GM04504 (cell line): ENCODE measurements around the gene CATSPER4.

ENCODE experiments used
- DNase-seq: peaks from one replicate; pipeline ENCODE4 v3.0.0-alpha.2; 2012; ENCODE audit warnings: low read depth

Gene CATSPER4

DNA sequence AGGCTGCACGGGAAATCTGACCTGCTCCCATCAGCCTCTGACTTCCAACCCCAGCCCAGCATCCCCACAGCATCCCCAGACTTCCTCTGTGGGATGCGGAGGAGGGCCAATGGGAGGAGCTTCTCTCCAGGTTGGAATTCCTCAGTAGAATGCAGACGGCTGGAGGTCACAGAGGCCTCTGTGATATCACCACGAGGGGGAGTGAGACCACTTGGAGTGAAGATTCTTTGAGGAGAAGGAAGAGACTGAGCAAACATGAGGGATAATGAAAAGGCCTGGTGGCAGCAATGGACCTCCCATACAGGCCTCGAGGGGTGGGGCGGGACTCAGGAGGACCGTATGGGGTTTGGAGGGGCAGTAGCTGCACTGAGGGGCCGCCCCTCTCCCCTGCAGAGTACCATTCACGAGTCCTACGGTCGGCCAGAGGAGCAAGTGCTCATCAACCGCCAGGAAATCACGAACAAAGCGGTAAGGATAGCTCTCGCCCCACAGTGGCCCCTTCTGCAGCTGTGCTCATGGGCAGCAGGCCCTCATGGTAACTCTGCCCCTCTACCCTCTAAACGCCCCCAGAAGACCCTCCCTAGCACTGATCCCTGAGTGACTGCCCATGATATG is at the start of gene CATSPER4:
Gene CATSPER4 (plus strand): TSS at position 230 of the 615 bp plus-strand sequence. CDS start 26 bp downstream, at position 256.
- no peak for DNase-seq

DNA sequence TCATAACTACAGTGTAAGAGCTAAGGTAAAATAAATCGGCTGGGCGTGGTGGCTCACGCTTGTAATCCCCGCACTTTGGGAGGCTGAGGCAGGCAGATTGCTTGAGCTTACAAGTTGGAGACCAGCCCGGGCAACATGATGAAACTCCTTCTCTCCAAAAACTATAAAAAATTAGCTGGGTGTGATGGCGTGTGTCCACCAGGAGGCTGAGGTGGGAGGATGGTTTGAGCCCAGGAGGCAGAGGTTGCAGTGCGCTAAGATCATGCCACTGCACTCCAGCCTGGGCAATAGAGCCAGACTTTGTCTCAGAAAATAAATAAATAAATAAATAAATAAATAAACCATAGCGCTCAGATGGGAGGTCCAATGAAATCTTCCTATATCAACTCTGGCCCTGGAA is 48.2 kb upstream of the CATSPER4 start:
- no peak for DNase-seq

DNA sequence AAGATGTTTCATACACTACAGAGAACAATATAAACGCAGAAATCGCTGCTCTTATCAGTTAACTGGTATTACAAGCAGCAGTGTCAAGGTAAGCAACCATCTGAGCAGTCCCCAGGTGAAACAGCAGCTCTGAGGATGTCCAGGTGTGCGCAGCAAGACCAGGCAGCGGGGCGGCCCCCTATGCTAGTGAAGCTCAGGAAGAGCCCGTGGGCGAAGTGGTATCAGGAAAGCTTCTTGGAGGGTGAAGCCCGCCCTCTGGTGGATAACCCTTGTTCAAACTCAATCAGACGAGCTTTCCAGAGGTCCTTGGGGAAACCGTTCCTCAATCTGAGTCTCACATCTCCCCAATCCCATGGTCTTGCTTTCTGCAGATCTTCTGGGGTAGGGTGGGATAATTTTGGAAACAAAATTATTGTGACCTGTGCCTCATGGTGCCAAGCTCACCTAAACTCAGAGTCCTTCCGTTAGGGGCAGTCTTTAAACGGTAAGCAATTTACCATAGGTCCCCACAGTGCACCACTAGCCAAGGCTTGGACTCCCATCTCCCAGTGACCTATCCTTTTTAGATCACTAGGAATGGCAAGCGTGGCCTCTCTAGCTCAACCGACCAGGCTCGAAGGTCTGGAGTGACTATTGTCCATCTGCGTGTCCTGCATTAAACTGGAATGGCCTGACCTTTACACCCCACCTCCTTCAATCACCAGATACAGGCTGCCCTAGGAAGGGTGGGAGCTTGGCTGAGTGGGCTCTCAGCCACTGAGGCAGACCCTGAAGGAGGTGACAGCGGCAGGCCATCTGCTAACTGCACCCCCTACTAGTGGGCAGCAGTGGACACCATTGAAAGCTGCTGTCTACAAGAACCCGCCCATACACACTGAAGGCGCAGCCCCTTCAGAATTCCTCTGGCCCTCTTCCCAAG is 45.1 kb upstream of the CATSPER4 start:
- DNase-seq = peak; percentile 54

DNA sequence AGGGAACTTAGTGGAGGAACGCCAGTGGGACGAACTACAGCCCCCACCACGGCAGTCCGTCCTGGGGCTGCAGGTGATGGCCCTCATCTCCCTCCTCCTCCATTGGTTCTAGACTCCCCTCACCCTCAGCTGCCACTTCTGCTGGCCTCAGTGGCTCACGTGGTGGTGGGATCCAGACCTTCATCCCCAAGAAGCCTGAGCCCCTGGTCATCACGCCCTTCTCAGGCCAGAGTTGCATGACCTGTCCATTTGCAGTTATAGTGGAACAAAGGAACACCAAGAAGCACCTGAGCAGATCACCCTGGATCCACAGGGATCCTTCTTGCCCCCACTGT is 44.5 kb upstream of the CATSPER4 start:
- no peak for DNase-seq

DNA sequence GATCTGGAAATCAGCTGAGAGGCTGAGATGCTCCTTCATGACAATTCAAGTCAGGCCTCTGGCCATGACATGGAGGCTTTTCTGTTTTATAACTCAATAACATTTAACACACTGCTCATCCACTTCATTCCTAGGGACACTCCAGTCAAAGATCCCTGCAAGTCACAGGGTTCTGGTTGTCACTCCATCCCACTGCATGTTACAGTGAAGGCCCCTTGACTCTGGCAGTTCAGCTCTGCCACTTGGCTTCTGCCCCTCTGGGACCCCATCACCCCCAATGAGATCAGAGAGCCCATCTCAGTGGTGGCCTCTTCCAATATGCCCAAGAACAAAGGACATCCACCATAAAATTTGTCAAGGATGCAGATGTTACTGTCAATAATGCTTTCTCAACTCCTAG is 41.5 kb upstream of the CATSPER4 start:
- no peak for DNase-seq

DNA sequence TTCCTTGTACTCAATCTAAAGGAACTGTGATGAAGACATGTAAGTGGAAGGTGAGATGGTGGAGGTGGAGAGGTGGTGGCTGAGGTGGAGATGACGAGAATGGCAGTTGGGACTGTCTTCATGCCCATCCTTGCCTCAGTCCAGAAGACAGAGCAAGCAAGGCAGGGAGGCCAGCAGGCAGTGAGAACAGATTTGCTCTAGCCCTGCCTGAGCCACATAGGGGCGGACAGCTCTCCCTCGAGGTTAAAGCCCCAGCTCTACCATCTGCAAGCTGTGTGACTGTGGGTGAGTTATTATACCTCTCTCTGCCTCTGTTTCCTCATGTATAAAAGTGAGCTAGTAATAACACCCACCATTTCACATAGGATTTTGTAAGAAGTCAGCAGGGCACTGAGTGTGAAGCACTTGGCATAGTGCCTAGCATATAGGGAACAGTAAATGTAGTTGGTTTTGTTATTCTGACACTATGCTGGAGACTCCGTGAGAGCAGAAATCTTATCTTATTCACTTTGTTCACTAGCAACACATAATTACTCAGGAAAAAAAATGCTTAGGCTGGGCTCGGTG is 36.4 kb upstream of the CATSPER4 start:
- no peak for DNase-seq

DNA sequence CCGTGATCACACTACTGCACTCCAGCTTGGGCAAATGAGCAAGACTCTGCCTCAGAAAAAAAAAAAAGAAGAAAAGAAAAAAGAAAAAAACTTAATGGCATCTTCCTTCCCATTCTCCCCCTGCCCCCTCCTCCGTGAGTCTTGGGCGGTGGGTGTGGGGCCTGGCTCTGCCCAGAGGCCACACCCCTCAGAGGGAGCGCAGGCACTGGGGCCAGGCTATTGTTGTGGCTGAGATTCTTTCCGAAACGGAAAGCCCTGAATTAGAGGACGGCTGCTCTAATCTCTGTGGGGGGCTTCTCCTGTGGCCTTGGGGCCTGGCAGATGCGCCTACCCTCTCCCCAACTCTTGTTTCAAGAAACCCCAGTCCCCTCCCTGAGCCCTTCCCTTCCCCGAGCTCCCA is 35.7 kb upstream of the CATSPER4 start:
- no peak for DNase-seq

DNA sequence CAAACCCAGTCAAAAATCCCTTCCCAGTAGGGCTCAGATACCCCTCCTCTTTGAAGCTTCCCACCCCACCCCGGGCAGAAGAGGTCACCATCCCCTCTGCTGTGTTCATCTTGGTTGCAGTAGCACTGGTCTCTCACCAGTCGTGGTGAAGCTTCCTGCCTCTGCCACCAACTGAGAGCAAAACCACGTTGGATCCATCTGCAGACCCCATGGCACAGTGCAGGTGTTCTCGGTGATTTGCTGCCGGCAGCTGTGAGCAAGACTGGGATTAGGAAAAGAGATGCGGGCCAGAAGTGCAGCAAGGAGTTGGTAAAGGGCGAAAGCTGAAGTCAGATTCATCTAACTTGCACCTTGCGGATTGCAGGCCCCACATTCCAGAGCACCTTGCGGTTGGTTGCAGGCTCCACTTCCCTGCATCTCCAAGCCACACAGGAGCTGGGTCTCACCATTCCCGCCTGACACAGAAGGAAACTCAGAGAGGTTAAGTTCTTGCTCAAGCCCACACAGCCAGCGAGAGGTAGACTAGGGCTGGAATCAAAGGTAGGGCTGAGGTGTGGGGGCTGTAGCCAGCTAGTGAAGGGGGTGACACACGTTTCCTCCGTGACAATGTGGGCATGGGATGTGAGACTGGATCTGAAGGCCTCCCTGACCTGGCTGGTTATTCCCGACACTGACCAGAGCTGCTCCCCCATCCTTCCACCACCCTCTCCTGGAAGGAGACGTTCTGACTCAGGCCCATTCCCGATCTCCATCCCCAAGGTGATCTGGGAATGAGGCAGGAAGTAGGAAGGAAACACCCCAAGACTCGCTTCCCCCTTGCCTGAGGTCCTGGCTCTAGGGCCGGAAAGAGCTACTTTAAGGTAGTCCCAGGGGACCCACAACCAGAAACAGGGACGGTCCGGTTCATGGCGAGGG is 34.8 kb upstream of the CATSPER4 start:
- DNase-seq = no peak

DNA sequence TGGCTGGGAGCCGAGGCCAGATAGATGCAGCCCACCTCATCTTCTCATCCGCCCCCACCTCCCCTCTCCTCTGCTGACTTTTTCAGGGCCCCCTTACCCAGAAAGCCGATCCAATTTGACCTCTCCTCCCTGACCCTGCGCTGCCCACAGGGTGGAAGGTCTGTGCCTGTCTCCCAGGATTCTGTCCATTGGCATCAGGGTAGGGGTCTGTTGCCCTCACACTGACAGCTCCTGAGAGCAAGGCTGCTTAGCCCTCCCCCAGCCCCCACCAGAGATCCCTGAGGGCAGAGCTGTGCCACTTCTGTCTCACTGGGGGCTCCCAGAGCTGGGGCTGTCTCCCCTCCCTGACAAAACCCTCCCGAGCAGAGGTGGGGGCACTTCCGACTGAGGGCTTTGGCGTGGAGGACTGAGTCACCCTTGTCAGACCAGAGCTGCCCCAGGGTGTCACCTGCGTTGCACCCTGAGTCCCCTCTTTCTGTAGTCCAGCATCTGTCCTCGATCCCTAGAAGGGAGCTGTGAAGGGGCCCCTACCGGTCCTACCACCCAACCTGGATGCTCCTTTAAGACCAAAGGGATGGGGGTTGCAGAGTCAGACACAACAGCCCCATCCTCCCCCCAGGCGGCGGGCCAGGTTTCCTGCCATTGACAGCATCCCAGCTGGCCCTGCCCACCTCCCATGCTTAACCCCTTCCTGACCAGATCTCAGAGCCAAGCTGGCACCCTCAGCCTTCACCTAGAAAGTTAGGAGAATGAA is 33.9 kb upstream of the CATSPER4 start:
- DNase-seq = no peak

DNA sequence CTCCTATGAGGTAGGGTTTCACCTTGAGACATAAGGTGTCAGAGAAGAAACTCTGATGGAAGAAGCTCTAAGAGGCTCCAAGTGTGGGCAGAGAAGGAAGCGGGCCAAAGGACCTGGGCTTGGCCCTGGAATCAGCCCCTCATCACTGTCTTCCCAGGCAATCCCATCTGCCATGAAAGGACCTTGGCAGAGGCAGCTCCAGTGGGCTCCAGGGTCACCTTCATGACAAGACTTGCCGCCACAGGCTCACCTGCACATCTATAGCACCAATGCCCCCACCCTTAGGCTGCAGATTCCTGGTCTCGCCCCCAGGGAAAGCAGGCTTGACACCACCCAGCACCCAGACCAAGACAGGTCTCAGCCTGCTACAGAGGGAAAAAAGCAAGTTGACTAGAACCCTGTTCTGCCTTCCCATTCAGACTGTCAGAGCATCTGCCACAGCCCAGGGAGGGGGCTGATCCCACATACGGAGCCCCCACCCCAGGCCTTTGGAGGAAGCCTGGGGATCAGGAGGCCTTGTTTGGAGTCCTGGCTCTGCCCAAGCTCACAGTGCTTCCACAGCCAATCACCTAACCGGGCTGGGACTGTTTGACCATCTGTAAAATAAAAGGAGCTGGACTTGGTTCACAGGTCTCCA is 32.0 kb upstream of the CATSPER4 start:
- DNase-seq = no peak

DNA sequence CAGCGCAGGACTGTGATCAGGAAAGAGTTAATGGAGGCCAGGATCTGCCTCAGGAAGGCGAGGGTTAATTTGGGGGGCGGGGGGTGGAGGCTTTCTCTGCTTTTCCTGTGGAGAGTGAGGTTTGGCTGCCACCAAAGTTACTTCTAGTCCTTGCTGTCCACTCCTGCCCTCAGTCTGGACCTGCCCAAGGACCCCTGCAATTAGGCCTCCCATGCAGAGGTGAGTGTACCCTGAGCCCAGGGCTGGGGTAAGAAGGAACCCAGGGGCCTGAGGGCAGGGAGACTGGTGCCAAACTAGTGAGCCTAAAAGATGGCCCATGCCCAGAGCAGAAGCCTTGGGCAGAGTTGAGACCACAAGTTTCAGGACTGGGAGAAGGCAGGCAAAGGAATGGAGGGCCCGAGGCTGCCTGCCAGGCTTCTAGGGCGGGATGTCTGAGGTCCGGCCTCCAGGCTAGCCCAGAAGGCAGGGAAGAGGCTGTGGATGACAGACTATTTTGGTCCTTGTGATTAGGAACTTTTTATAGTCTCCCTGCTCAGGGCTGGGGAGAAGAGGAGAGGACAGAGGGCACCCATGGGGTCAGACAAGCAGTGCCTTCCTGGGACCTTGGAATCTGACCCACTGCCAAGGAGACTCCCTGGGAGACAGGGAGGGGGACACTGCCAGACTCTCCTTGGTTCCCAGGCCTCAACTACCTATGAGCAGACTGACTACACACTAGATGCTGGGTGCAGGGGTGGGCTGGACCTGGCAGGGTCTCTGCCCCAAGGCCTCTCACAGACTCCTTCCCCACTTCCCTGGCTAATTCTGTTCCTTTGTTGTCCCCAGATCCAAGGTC is 31.3 kb upstream of the CATSPER4 start, which contains the start of gene FAM110D:
Gene FAM110D (plus strand): TSS at position 172 of the 835 bp plus-strand sequence. CDS start 2,213 bp downstream, outside the sequence.
- DNase-seq = no peak

DNA sequence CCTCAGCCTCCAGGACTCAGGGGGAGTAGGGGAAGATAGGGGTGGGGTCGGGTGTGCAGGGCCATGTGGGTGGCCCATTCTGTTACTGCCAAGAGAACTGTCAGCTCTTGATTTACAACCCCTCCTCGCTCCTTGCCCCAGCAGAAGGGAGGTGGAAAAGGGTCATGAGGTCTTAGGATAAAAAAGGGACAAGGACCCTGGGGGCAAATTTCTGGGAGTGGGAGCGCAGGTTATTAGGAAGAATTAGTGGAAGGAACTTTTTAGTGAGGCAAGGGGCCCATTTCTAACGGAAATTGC is 30.7 kb upstream of the CATSPER4 start:
- no peak for DNase-seq

DNA sequence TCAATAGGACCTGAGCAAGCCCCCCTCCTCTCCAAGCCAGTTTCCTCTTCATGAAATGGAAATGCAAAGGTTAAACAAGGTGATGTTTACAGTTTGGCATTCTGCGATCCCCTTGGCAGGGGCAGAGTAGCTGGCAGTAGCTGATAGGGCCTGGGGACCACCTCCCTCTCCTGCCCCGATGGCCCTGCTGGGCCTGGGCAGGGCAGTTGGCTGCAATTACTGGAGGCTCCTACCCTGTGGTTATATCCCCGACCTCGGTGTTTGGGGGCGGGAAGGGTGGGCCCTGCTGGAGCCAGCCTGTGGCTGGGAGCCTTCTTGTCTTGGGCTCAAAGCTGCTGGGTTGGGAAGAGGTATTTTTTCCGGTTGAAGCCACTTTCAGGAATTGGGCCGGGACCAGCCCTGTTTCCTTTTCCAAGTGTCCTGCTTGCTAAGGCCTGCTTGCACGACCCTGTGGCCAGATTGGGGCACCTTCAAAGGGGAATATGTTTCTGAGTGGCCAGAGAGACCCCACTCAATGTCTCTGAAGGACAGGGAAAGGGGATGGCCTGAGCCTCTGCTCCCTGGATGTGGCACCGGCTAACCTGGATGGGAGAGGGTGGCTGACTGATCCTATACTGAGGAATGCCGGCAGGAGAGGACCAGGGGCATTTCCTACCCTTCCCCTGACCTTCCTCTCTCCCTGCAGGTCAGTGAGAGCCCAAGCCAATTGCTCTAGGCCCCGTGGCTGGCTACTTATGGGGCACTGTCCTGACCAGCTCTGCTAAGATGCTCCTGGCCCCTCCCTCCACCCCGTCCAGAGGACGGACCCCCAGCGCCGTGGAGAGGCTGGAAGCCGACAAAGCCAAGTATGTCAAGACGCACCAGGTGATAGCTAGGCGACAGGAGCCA is 29.6 kb upstream of the CATSPER4 start:
- DNase-seq = no peak

DNA sequence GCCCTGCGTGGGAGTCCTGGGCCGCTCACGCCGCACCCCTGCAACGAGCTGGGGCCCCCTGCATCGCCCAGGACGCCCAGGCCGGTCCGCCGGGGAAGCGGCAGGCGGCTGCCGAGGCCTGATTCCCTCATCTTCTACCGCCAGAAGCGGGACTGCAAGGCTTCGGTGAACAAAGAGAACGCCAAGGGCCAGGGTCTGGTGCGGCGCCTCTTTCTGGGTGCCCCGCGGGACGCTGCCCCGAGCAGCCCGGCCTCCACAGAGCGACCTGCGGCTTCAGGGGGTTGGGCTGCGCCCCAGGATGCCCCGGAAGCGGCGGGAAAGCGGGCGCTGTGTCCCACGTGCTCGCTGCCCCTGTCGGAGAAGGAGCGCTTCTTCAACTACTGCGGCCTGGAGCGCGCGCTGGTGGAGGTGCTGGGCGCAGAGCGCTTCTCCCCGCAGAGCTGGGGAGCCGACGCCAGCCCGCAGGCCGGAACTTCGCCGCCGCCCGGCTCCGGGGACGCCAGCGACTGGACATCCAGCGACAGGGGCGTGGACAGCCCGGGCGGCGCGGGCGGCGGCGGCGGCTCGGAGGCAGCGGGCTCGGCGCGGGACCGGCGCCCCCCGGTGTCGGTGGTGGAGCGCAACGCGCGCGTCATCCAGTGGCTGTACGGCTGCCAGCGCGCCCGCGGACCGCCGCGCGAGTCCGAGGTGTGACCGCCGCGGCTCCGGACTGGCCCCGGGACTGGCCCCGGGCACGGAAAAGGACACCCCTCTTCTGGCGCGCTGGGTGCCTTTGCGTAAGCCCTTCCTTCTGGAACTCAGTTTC is 28.8 kb upstream of the CATSPER4 start:
- DNase-seq = no peak

DNA sequence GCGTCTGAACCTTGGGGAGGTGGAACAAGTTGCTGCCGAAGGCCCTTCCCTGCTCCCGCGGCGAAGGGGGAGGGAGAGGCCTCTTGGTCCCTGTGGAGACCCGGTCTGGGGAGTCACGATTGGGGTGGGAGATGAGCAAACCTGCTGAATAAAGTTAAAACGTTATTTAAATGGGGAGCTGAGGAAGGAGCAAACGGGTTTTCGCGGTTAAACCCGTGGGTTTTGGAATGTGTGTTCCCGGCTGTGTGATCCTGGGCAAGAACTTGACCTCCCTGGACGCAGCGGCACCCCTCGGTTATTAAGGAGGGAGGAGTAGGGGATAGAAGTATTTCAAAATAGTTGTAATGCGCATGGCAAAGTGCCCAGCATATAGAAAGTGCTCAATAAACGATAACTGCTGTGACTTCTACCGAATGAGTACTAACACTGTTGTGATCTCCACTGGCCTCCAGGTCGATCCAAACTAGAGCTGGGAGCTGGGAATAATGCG is 28.1 kb upstream of the CATSPER4 start:
- DNase-seq = no peak

DNA sequence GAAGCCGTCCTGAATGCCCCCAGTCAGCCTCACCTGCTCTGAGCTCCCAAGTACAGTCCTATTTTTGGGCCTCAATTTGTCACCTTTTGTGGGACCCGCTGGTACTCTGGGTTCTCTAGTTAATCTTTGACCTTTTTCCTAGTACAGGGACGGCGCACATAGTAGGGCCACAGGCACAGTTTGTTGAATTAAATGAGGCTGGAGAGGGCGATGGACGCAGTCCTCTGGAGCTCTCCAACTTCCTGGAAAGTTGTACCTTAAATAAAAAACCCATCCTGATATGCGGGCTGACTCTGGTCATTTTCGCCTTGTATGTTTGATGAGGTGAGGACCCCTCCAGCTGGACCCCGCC is 26.7 kb upstream of the CATSPER4 start:
- no peak for DNase-seq

DNA sequence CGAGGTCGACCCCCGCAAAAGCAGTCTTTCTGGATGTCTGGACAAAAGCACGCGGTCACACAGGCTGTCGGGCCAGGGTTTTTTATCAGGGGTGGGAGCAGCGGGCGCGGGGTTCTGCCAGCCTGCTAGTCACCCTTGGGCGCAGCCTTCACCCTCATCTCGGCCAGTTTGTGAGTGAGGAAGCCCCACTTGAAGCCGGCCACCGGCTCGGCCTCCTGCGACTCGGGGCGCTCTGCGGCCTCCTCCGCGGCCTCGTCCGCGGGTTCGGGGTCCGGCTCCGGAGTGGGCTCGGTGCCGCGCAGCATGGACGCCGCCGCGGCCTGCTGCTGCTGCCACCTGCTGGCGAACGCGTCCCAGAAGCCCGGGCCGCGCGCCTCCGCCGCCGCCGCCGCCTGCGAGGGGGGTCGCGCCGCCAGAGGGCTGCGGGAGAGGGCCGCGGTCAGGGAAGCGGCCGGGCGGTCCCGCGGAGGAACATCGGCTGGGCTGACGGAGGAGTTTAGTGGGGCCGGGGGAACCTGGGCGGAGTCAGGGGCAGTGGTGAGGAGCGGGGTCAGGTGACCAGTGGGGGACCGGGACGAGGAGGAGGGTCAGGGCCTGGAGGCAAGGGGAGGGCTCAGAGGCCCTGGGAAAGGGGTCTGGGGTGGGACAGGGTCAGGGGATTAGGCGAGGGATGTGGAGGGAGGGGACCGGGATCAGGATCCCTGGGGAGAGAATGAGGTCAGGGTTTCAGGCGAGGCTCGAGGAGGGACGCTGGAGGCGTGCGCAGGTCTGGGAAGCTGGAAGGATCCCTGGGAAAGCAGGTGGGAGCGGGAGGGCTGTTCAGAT is 26.2 kb upstream of the CATSPER4 start:
- DNase-seq = no peak
